Mucosa of gallbladder (tissue), 1 donor: ENCODE measurements around the gene ZNF860. TPM values are rescaled to one million over a fixed set of nuclear protein-coding genes. Genes with fewer than 3 reads are reported as not detected.
"Not testable (repeated sequence)": the region's sequence is repeated elsewhere in the genome, so short reads cannot be mapped to it uniquely, and the experiment has no call there.

Experiments
- DNase-seq: peaks from one replicate; pipeline ENCODE4 v3.0.0-alpha.2; 2020; ENCODE audit warnings: low spot score
- total RNA-seq: library from RNA; stranded (reverse); gene quantifications from one replicate; pipeline ENCODE4 v1.2.1, GENCODE V29; 2021
- donor health status: DM: no; HTN: no; CAD: no.

ZNF860 gene
- total RNA-seq, 1 donor from 2014 or later, result 1.8 TPM

- no peak for DNase-seq
Measured at GRCh38 chr3:31960793-31961431, 20.6 kb upstream of the ZNF860 start.

GRCh38 chr3:31962801-31963205, 18.7 kb upstream of the ZNF860 start:
- no peak for DNase-seq

GRCh38 chr3:31966978-31967591, 14.5 kb upstream of the ZNF860 start:
- no peak for DNase-seq

- no peak for DNase-seq
Measured at GRCh38 chr3:31967592-31967991, 14.0 kb upstream of the ZNF860 start.

- no peak for DNase-seq
Measured at GRCh38 chr3:31968369-31968926, 13.1 kb upstream of the ZNF860 start.

- DNase-seq, result no peak
Measured at GRCh38 chr3:31968927-31969418, 12.6 kb upstream of the ZNF860 start.

GRCh38 chr3:31971607-31972006, 9.9 kb upstream of the ZNF860 start:
- no peak for DNase-seq

- no peak for DNase-seq
Measured at GRCh38 chr3:31973081-31973480, 8.5 kb upstream of the ZNF860 start.

- DNase-seq, result no peak
Measured at GRCh38 chr3:31973837-31974236, 7.7 kb upstream of the ZNF860 start.

GRCh38 chr3:31974471-31974870, 7.1 kb upstream of the ZNF860 start:
- DNase-seq, result no peak

- no peak for DNase-seq
Measured at GRCh38 chr3:31974964-31975363, 6.6 kb upstream of the ZNF860 start.

GRCh38 chr3:31976302-31976701, 5.2 kb upstream of the ZNF860 start:
- DNase-seq, result no peak

GRCh38 chr3:31977736-31978135, 3.8 kb upstream of the ZNF860 start:
- DNase-seq, result no peak

- DNase-seq, result no peak
Measured at GRCh38 chr3:31978553-31978952, 3.0 kb upstream of the ZNF860 start.

GRCh38 chr3:31979001-31979697, 2.4 kb upstream of the ZNF860 start:
- DNase-seq, result no peak

GRCh38 chr3:31980530-31981205, 882 bp upstream of the ZNF860 start:
- peak; percentile 62 for DNase-seq

- DNase-seq, result no peak
Measured at GRCh38 chr3:31984321-31984720, 2.8 kb downstream of the ZNF860 start.

- no peak for DNase-seq
Measured at GRCh38 chr3:31985831-31986230, 4.3 kb downstream of the ZNF860 start.

- no peak for DNase-seq
Measured at GRCh38 chr3:31988271-31988670, 6.7 kb downstream of the ZNF860 start.

GRCh38 chr3:31992995-31993394, 11.4 kb downstream of the ZNF860 start:
- DNase-seq, result not testable (repeated sequence)

- DNase-seq, result no peak
Measured at GRCh38 chr3:31993843-31994242, 12.3 kb downstream of the ZNF860 start.

GRCh38 chr3:31995026-31995425, 13.5 kb downstream of the ZNF860 start:
- not testable (repeated sequence) for DNase-seq
